Nucleus accumbens (tissue), 56 donors: Measurements from ENCODE around the gene TNIK.
A peak's percentile ranks its signal among the peaks of the same experiment; 100 is the strongest.
"Not testable (repeated sequence)": the region's sequence is repeated elsewhere in the genome, so short reads cannot be mapped to it uniquely, and the experiment has no call there.

Experiments used
- DNase-seq, 56 donors: peaks; one replicate each; lab custom pipeline; 2025; lab: John Stamatoyannopoulos, UW

Gene TNIK

DNA sequence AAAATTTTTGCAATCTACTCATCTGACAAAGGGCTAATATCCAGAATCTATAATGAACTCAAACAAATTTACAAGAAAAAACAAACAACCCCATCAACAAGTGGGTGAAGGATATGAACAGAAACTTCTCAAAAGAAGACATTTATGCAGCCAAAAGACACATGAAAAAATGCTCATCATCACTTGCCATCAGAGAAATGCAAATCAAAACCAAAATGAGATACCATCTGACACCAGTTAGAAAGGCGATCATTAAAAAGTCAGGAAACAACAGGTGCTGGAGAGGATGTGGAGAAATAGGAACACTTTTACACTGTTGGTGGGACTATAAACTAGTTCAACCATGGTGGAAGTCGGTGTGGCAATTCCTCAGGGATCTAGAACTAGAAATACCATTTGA is 36.1 kb downstream of the TNIK start:
- DNase-seq, result not testable (repeated sequence)

DNA sequence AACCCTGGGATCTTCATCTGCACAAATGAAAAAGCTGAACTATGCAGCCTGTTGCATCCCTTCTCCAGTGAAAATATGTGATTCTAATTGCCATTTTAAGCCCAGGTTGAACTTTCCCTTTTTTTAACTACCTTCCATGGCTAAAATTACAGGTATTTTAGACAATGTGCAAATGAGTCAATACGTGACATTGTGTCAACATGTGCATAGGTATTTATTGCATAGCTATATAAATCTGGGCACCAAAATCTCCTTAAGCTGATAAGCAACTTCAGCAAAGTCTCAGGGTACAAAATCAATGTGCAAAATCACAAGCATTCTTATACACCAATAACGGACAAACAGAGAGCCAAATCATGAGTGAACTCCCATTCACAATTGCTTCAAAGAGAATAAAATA is 37.4 kb downstream of the TNIK start:
- DNase-seq, result not testable (repeated sequence)

DNA sequence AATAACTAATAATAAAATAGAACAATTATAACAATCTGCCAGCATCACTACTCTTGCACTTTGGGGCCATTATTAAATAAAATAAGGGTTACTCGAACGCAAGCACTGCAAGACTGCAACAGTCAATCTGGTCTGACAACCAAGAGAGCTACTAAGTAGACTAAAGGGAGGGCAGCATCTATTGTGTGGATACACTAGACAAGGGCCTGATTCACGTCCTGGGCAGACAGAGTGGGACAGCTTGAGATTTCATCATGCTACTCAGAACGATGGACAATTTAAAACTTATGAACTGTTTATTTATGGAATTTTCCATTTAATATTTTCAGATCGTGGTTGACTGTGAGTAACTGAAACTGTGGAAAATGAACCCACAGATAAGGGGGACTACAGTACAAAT is 39.5 kb downstream of the TNIK start:
- peak in 14 of 56 donors; percentile 4 to 53 (median 18) for DNase-seq

- DNase-seq, result peak in 23 of 56 donors; percentile 13 to 70 (median 25)
These were observed 40.7 kb downstream of the TNIK start for GRCh38 chr3:171419457-171419856.

- DNase-seq, result no peak
These were observed 42.4 kb downstream of the TNIK start for GRCh38 chr3:171417813-171418212.

DNA sequence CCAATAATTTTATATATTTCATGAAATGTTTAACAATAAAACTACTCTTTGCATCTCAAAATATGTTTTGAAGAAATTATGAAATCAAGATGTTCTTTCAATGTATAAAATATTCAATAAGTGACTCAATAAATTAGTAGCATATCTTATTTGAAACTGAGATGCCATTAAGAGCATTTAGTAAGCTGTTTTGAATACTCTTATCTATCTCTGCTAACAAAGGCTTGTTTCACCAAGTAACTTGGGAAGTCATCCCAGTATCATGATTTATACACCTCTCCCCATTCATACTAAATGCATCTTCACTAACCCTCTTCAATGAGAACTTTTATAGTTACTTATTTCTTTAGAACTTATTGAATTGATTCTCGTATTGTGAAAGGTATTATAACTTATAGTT is 43.1 kb downstream of the TNIK start:
- DNase-seq, result no peak

- no peak for DNase-seq
These were observed 43.5 kb downstream of the TNIK start for GRCh38 chr3:171416666-171417065.

- DNase-seq, result no peak
These were observed 44.1 kb downstream of the TNIK start for GRCh38 chr3:171416061-171416460.

- DNase-seq, result no peak
These were observed 45.1 kb downstream of the TNIK start for GRCh38 chr3:171415070-171415469.

- no peak for DNase-seq
These were observed 47.7 kb downstream of the TNIK start for GRCh38 chr3:171412473-171412872.

DNA sequence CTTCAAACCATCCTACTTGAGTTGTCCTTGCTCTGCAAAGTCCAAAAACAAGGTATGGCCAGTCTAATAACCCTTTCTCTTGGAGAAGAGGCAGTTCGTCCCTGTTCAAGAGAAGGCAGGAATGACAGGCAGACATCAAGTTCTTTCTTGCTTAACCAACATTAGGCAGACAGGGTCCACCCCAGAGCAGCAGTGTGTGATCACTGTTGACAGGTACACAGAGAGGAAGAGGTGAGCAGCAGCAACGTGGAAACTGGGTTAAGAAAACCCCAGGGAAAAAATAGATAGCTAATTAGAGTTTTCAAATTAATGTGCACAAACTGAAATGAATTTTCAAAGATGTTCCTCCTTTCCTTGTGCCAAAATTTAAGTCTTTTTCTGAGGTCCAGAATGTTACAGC is 48.2 kb downstream of the TNIK start:
- no peak for DNase-seq

DNA sequence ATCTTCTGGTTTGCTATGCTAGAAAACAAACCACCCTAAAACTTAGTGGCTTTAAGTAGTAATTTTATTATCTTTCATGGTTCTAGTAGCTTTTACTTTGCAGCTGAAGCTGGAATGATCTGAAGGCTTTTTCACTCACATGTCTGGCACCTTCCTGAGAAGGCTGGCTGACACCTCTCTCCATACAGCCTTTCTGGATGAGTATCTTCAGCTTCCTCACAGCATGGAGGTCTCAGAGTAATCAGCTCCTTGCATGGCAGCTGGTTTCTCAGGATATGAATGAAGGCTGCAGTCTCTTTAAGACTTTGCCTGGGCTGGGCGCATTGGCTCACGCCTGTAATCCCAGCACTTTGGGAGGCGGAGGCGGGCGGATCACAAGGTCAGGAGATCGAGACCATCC is 50.0 kb downstream of the TNIK start:
- no peak for DNase-seq

GRCh38 chr3:171407759-171408158 is 52.4 kb downstream of the TNIK start:
- peak in 1 of 56 donors; percentile 9 for DNase-seq

DNA sequence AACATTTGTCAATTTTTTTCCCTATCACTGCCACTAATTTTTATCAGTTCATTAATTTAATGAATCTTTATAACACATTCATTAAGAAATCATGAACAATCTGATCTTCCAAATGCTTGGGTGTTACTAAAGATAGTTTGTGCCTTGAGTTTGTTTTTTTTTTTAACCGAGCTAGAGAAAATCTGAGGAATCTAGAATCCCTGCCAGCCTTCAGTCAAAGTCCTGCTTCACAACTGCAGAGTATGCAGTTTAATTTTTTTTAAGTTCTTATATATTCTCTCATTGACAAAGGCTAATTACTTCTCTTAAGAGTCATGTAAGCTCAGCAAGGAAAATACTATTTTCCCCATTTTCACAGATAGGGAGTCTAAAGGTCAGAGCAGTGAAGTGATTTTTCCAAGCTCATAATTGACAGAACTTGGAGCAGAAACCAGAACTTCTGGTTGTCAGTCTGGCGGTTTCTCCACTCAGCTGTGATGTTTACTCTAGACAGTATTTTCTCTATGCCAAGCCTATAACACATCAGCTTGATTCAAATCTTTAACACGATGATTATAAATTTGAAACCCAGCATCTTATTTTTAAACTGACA is 55.7 kb downstream of the TNIK start:
- no peak for DNase-seq

GRCh38 chr3:171402281-171402680 is 57.9 kb downstream of the TNIK start:
- DNase-seq, result peak in 3 of 56 donors; percentile 3 to 17 (median 14)

DNA sequence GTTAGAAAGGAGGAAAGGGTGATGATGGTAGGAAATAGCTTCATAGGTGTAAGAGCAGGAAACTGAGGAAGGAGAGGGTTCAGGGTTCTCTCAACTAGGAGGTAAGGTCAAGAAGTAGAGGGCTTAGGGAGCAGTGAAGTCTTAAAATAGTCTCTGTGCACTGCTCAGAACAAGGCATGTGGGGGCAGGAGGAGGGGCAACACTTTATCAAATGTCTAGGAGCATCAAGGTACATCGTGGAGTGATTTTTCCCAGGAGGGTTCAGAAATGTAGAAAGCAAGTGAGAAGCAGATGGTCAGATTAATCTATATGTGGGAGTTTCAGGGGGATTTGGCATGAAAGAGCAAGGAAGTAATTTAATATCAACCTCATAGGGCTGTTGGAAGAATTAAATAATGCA is 58.8 kb downstream of the TNIK start:
- DNase-seq, result no peak

- DNase-seq, result peak in 5 of 56 donors; percentile 6 to 18 (median 15)
These were observed 60.4 kb downstream of the TNIK start for GRCh38 chr3:171399842-171400241.

DNA sequence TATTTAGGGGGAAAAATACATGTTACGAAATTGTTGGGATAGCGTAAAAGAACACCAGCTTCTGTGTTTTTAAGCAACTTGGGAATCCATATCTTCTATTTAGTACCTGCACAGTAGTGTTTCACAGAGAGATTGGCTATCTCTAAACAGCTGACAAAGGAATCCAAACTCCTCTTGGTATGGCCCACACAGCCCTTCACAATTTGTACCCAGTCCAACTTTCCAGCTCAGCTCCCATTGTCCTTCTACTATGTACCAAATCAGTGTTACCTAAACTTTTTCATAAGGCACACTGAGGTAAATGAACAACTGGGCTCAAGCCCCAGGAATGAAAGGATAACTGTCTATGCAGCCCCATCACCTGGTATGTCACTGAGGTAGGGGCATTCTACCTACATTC is 61.9 kb downstream of the TNIK start:
- no peak for DNase-seq

DNA sequence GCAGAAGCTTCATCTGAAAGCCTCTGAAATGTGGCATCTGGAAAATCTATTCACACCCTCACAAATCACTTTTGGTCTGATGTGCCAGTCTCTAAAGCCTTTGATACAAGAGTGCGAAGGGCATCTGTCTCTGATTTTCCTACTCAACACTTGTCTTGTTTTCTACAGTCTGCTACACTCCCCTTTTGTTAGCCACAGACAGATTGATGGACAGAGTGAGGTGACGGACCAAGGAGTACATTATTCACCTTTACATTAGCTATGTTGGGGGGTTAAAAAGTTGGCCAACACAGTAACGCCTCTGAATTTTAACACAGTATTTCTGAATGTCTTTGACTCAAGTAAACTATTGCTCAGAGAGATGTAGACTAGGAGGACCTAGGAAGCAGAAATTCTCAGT is 63.1 kb downstream of the TNIK start:
- DNase-seq, result no peak

DNA sequence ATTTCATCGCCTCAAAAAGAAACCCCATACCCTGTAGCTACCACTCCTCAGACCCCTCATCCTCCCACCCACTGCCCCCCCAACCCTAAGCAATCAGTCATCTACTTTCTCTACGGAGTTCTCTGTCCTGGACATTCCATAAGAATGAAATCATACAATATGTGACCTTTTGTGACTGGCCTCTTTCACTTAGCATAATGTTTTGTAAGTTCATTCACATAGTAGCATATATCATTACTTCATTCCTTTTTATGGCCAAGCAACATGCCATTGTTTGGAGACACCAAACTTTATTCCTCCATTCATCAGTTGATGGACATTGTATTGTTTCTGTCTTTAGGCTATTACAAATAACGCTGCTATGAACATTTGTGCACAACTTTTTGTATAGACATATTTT is 64.2 kb downstream of the TNIK start:
- DNase-seq, result no peak

DNA sequence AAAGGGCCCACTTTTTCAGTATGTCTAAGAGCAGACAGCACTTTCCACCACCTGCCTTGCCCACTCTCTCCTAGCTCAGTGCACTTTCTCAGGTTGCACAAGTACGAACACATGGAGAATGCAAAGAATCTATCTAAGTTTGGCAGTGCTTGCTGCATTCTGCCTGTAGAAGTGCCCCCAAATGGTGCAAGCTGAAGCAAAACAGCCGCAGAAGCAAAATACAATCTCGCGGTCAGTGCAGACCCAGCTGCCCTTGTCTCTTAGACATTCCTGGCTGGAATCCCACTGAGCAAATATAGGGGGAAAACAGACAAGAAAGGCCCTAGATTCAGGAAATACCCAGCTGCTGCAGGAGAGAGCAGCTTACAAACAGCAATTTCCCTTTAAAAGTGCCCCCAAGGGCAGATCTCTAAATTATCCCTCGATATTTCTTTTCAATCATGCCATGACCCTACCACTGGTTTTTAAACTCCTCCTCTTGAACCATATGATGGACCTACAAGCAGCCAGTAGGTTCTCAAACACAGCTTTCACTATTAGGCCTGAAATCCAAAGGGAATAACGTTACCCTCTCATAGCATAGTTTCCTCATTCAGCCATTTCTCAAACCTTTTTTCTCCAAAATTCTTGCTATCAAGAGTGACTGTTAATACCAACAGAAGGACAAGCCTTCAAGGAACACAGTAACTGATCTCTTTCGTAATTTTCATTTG is 67.0 kb downstream of the TNIK start:
- DNase-seq, result peak in 5 of 56 donors; percentile 5 to 29 (median 13)

DNA sequence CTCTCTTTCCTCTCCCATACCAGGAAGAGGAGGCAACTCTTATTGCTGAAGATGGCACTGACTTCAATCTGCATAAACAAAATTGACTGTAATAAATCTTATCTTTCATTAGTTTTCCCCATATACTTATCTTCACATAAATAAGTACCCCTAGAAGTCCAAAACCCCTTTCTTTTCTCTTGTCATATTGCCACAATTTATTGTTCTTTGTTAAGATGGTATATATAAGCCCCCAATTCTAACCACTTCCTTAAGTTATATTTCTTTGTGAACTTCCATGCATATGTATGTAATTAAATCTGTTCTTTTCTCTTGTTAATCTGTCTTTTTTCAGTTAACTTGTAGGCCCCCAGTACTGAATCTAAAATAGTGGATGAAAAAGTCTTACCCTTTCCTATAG is 68.8 kb downstream of the TNIK start:
- no peak for DNase-seq
